SIG-M5 treated with dmso at 0.1 percent for 504 hours (cell line): ENCODE data around the gene SIN3A.
"Not testable (repeated sequence)": the region's sequence is repeated elsewhere in the genome, so short reads cannot be mapped to it uniquely, and the experiment has no call there.

Source experiments
- DNase-seq: peaks from one replicate; lab custom pipeline; 2025; ENCODE audit not compliant: unreplicated experiment; lab: John Stamatoyannopoulos, UW

SIN3A gene

GRCh38 chr15:75358771-75359536 lies 92.5 kb downstream of the SIN3A start:
- DNase-seq: no peak

GRCh38 chr15:75357976-75358673 lies 93.4 kb downstream of the SIN3A start:
- no peak for DNase-seq

- no peak for DNase-seq
Observed at GRCh38 chr15:75356517-75356916, 95.0 kb downstream of the SIN3A start.

GRCh38 chr15:75356006-75356405 lies 95.5 kb downstream of the SIN3A start:
- DNase-seq: no peak

GRCh38 chr15:75355369-75355768 lies 96.1 kb downstream of the SIN3A start:
- no peak for DNase-seq

GRCh38 chr15:75354454-75354853 lies 97.0 kb downstream of the SIN3A start:
- no peak for DNase-seq

GRCh38 chr15:75353604-75354003 lies 97.9 kb downstream of the SIN3A start:
- no peak for DNase-seq

GRCh38 chr15:75352186-75353080 lies 99.1 kb downstream of the SIN3A start:
- no peak for DNase-seq

- no peak for DNase-seq
Observed at GRCh38 chr15:75350601-75351361, 100.7 kb downstream of the SIN3A start.

- DNase-seq: no peak
Observed at GRCh38 chr15:75349851-75350588, 101.5 kb downstream of the SIN3A start.

GRCh38 chr15:75349351-75349669 lies 102.2 kb downstream of the SIN3A start:
- not testable (repeated sequence) for DNase-seq

- no peak for DNase-seq
Observed at GRCh38 chr15:75348562-75349350, 102.7 kb downstream of the SIN3A start.

- DNase-seq: no peak
Observed at GRCh38 chr15:75348034-75348561, 103.4 kb downstream of the SIN3A start.

GRCh38 chr15:75347222-75348033 lies 104.1 kb downstream of the SIN3A start:
- no peak for DNase-seq

- DNase-seq: no peak
Observed at GRCh38 chr15:75346796-75347221, 104.7 kb downstream of the SIN3A start, which contains the start of gene NEIL1. TSS of gene NEIL1 (plus strand) at chr15:75347039. CDS start at chr15:75348906, 1,867 bp downstream.

- DNase-seq: not testable (repeated sequence)
Observed at GRCh38 chr15:75343953-75344352, 107.5 kb downstream of the SIN3A start.

GRCh38 chr15:75342221-75342620 lies 109.3 kb downstream of the SIN3A start:
- DNase-seq: no peak
